SW 1271 (cell line): ENCODE data around the gene RNF215.
A peak's percentile ranks its signal among the peaks of the same experiment; 100 is the strongest.
"Not testable (repeated sequence)": the region's sequence is repeated elsewhere in the genome, so short reads cannot be mapped to it uniquely, and the experiment has no call there.

Experiments used
- DNase-seq, 2 experiments: peaks; one replicate each; lab custom pipeline; 2025; lab: John Stamatoyannopoulos, UW

The RNF215 gene

DNA sequence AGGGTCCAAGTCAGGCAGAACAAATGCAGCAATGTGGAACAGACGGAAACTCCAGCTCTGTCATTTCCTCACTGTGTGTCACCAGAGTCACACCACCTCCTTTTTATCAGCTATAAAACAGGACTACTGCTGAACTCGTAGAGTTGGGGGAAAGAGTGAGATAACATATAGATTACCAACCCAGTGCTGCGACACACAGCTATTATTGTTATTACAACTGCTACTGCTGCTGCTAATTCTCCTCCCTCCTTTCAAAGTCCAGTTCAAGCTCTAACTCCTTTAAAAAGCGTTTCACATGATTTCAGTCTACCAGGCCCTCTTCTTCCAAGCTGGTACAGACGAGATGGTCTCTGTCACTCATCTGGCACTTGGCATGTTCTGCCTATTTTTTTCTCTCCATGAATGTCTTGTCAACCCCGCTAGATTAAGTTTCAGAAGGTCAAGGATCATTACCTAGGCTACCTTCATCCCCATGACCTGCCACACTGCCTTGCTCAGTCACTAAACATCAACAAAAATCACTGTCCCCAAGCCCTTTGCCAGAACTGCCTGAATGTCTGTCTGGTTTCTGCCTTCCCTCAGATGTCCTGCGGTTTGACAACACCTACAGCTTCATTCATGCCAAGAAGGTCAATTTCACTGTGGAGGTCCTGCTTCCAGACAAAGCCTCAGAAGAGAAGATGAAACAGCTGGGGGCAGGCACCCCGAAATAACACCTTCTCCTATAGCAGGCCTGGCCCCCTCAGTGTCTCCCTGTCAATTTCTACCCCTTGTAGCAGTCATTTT, 34.7 kb upstream of the RNF215 start:
- DNase-seq, result no peak

DNA sequence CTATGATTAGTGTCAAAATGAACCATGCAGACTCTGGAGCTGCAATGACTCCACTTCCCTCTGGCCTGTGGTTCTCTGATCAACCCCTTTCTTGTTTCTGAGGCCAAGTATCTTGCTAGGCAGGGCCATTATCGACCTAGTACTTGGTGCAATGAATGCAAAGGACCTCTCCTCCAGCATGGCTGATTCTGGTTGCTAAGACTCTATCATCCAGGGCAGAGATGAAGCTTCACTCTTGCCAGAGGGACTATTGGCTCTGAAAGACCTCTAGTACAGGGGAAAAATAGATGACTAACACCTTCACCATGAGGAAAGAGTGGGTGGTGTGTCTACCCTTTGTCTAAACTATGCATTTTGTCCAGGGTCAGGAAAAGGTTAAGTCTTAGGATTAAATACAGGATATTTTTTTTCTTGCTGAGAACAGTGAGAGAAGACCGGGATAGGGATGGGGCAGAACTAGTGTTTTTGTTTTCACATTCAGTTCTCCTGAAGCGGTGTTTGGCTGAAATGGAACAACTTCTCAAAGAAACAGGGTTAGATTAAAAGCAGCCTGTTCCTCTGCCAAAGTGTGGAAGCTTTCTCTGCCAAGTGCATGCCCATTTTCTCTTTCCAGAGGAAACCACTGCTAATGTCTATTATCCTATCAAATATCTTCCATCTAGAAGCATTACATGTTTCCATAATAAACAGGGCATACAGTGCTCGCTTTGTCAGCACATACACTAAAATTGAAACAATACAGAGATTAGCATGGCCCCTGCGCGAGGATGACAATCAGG, 33.3 kb upstream of the RNF215 start:
- DNase-seq, result peak in 1 of 2 experiments; percentile 18

DNA sequence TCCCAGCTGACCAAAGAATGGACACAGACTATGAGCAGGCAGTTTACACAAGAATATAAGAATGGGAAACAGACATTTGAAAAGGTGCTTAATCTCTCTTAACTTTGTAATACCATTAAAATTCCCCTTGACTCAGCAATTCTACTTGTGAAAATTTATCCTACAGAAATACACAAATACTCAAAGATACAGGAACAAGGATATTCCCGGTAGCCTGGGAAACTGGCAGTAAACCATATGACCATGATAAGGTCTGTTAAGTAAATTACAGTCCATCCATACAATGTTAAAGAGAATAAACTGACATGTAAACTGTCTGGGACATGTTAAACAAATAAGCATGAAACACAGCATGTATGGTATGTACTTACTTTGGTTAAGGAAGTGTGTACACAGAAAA, 29.6 kb upstream of the RNF215 start:
- no peak for DNase-seq

DNA sequence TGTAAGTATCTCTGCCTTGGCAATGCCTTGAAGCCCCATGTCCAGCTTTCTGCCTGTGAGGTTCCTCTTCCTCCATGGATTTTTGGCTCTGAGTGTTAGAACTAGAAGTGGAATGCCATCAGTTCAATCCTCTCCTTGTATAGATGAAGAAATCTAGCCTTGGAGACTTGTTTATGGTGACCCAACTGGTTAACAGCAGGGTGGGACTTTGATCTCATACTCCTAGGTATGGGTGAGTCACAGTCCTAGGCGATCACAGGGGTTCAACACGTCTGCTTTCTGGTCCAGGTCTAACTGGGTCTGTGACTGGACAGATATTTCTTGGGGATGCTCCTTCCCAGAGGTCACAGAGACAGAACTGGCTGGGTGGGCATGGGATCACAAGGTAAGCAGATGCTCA, 29.2 kb upstream of the RNF215 start:
- no peak for DNase-seq

DNA sequence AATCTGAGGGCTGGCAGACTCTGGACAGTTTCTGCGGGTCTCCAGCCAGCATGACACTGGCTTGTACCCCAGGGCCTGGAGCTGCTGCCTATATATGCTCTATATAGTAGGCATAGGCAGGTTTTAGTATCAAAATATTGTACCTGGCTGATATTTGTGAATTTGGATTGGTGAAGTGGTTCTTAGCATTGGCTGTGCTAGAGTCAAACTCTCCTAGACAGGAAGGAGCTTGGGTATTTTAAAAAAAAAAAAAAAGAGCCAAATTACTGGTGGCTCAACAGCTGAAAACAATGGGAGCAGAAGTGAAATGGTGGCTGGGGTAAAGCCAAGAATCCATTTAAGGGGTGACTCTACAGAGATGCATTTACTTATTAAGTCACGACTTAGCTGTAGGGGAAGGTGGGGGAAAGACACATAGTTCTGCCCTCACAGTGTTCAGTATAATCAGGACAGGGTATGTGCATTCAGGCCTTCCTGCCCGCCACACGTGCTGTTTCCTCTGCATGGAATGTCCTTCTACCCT, 27.4 kb upstream of the RNF215 start:
- DNase-seq, result no peak

DNA sequence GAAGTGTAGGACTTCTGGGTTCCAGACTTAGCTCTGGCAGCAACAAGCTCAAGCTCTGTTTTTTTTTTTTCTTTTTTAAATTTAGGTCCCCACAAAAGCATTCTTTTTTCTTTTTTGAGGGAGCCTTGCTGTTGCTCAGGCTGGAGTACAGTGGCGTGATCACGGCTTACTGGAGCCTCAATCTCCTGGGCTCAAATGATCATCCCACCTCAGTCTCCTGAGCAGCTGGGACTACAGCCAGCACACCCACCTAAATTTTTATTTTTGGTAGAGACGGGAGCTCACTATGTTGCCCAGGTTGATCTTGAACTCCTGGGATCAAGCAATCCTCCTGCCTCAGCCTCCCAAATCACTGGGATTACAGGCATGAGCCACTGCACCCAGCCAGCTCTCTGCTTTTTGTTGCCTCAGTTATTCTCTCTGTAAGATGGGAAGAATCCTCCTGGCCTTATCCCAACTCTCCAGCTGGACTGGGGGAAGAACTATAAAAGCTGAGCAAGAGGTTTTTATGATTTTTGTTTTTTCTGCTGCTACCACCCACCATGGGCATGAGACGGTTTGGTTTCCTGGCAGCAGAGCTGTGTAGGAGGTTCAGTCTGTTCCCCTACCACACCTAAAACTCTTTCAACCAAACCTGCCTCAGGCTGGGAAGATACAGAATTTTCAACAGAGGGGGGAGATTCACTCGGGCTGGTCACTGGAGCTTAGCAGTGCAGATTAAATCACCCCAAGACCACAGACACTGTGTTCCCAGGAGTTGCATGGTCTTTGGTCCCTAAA, 26.7 kb upstream of the RNF215 start:
- DNase-seq, result no peak

DNA sequence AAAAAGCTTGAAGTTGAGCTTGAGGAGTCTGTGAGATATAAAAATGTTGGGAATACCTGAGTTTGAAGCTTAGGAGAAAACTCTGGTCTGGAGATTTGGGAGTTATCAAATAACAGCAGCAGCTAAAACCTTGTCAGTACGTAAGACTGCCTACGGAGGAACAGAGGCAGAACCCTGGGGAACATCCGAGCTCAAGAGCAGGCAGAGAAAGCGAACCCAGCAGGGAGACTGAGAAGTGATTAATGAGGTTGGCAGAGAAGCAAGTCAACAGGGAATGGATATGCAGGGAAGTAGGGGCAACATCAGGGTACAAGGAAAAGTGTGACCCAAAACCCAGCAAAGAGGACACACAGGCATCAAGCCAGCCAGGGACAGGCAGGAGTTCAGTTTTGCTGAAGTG, 25.8 kb upstream of the RNF215 start:
- DNase-seq, result no peak

DNA sequence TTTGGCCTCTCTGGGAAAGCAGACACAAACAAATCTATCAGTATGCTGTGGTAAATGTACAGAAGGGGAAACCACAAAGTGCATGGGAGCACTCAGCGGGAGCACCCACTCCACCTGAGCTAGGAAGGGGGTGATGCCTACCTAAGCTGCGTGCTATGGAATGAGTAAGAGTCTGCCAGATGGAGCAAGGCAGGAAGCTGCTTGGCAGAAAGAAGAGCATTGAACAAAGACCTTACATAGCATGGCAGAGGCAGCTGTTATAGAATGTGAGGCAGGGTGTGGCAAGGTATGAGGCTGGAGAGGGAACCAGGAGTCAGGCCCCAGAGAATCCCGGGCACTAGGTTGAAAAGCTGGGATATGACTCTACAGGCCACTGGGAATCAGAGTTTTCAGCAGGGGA, 24.6 kb upstream of the RNF215 start:
- DNase-seq, result no peak

DNA sequence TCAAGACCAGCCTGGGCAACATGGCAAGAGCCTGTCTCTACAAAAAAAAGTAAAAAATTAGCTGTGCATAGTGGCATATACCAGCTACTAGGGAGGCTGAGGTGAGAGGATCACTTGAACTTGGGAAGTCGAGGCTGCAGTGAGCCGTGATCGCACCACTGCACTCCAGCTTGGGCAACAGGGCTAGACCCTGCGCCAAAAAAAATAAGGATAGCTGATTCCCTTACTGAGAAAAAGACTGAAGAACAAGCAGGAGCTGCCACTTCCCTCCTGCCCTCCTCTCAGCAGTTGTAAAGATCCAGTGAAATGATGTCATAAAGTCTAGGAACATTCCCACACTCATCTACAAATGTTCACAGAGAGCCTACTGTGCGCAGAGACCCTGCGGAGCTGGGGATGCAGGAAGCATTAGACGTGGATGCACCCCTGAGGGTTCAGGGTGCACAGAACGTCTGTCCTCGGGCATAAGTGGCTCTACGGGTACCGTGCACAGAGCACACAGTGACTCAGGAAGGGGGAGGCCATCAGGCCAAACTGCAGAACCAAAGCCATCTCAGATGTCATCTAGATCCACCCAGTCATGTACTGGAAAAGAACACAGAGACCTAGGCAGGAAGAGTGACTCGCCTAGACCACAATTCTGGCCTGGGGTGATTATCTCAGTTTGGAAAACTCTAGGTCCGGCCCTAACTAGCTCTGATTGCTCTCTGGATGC, 21.3 kb upstream of the RNF215 start:
- DNase-seq, result peak in 1 of 2 experiments; percentile 27

DNA sequence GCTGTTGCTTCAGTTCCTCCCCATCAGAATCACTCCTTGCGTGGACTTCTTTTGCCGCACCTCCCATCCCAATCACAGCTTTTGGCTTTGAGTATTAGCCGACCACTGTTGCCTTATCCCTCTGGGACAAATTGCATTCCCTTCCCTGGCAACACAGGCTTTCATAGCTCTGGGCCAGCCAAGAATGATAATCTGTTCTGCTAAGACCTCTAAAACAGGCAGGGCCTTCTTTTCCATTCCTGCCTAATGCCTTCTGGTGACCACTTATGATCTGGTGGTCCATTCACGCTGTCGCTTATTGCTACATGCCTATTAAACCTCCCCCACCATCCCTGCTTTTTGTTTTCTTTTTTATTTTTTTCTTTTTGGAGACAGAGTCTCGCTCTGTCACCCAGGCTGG, 19.2 kb upstream of the RNF215 start:
- no peak for DNase-seq

DNA sequence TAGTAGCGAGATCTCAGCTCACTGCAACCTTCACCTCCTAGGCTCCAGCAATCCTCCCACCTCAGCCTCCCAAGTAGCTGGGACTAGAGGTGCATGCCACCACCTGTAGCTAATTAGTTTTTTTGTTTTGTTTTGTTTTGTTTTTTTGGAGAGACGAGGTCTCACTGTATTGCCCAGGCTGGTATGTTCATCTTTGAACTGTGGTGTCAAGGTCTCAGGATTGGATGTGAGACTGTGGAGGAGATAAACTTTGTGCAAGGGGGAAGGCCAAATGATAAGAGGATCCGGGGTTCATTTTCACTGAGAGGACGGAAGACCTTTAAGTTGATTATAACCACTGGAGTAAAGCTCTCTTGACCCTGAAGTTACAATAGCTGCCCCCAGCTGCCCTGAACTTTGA, 18.5 kb upstream of the RNF215 start:
- DNase-seq, result no peak

DNA sequence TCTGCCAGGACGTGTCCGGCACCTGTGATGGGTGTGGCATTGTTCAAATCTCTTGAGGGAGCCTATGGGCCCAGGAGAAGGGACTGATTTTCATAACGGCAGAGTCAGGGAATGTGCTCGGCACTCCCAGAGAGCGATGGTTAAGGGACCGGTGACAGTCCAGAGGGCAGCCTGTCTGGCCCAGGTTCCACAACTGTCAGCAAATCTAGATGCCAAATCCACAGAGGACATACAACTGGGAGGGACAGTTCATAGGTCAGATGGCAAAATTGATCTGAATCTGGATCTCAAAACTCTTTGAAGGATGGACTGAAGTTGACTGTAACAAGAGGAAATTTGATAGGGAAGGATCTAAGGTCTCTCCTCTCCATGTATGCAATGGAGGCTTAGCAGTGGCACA, 17.1 kb upstream of the RNF215 start:
- no peak for DNase-seq

DNA sequence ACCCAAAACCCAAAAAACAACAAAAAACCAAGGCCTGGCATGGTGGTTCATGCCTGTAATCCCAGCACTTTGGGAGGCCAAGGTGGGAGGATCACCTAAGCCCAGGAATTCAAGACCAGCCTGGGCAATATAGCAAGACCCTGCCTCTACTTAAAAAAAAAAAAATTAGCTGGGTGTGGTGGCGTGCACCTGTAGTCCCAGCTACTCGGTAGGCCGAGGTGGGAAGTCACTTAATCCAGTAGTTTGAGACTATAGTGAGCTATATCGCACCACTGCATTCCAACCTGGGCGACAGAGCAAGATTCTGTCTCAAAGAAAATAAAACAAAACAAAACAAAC, 15.5 kb upstream of the RNF215 start:
- not testable (repeated sequence) for DNase-seq

DNA sequence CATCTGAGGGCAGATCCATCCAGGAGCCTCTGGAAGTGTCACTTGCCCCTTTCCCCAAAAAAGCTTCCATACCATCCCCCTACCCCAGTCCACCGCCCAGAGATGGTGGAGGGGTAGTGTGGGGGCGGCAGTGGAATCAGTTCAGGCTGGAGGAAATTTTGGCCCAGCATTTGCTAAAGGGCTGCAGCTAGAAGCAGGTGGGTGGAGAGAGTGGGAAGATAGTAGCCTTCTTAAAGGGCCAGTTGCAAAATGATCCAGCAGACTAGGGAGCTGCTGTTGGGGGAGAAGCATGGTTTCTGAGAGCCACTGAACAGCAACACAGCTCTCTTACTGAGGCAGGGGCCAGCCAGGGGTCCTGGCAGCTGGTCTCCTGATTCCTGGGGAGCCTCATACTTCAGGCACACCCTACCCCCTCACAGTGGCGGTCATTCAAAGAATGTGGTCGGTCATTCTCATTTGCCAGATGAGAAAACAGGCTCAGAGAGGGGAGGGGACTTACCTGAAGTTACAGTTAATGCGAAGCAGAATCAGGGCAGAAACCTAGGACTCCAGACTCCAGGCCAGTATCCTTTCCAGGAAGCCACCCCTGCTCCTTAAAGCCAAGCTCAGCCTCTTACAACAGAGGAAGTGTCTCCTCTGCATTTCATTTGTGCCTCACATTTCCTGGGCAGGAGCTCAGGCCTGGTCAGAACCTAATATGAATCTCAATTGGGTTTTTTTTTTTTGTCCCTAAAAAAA, 15.0 kb upstream of the RNF215 start:
- DNase-seq, result no peak

DNA sequence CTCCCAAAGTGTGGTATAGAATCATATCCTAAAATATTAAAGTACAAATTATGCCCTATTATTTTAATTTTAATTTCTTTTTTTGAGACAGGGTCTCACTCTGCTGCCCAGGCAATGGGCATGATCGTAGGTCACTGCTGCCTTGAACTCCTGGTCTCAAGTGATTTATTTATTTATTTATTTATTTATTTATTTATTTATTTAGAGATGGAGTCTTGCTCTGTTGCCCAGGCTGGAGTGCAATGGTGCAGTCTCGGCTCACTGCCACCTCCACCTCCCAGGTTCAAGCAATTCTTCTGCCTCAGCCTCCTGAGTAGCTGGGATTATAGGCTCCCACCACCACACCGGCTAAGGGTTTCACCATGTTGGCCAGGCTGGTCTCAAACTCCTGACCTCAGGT, 13.8 kb upstream of the RNF215 start:
- DNase-seq, result not testable (repeated sequence)

DNA sequence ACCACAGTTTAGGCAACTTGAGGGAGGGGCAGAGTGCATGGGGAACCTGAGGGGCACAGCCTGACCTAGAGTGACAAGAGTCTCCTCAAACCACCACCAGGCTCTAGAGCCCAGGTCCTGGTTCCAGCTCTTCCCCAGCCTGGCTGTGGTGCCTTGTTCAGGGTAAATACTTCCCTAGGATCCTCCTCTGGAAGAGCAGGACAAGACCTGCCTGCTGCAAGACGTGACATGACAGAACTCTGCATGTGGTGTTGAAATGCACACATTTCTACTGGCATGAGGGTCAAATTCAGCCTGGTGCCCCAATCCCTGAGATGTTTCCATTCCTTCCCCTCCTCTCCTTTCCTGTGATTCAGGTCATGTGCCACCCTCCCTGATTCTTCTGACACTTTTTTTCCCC, 12.9 kb upstream of the RNF215 start:
- no peak for DNase-seq

DNA sequence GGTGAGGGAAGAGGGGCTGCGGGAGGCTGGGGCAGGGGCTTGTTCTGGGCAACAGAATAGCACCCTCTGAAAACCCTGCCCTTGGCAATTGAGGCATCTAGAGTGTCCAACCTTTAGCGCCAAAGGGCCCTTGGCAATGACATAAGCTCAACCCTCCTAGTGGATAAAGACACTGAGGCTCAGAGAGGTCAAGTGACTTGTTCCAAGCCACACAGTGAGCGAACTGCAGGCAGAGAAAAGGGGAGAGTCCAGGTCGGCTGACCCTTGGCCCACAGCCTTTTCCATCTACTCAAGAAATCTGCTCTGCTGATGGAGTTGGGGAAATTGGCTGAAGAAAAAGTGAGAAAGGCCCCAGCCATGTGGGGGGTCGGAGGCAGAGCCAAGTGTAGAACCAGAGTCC, 12.5 kb upstream of the RNF215 start:
- no peak for DNase-seq

DNA sequence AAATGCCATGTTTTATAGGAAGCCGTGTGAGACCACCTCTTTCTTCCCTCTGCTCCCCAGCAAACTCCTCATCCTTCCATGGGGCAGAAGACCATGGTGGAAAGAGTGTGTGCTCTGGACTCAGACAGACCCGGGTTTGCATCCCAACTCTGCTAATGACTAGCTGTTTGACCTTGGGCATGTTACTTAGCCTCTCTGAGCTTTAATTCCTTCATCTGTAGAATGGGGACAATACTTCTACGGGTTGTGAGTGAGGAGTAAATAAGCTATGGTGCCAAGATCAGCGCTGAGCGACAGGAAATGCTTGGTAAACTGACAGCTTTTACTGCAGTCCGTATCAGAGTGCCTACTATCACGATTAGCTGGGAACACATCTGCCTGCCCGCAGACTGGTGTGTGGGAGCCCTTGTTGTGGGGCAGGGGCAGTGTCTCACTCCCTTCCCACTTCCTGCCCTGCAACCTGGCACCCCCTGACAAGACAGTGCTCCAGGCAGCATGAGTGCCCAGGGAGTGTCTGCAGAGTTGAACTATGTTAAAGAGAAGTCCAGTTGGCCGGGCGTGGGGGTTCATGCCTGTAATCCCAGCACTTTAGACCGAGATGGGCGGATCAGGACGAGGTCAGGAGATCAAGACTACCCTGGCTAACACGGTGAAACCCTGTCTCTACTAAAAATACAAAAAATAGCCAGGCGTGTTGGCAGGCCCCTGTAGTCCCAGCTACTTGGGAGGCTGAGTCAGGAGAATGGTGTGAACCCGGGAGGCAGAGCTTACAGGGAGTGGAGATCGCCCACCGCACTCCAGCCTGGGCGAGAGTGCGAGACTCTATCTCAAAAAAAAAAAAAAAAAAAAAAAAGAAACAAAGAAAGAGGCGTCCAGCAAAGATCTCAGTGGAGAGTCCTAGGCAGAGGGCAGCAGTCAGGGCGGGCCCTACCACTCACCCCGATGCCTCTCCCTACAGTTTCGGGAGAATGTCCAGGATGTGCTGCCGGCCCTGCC, 11.8 kb upstream of the RNF215 start:
- no peak for DNase-seq

DNA sequence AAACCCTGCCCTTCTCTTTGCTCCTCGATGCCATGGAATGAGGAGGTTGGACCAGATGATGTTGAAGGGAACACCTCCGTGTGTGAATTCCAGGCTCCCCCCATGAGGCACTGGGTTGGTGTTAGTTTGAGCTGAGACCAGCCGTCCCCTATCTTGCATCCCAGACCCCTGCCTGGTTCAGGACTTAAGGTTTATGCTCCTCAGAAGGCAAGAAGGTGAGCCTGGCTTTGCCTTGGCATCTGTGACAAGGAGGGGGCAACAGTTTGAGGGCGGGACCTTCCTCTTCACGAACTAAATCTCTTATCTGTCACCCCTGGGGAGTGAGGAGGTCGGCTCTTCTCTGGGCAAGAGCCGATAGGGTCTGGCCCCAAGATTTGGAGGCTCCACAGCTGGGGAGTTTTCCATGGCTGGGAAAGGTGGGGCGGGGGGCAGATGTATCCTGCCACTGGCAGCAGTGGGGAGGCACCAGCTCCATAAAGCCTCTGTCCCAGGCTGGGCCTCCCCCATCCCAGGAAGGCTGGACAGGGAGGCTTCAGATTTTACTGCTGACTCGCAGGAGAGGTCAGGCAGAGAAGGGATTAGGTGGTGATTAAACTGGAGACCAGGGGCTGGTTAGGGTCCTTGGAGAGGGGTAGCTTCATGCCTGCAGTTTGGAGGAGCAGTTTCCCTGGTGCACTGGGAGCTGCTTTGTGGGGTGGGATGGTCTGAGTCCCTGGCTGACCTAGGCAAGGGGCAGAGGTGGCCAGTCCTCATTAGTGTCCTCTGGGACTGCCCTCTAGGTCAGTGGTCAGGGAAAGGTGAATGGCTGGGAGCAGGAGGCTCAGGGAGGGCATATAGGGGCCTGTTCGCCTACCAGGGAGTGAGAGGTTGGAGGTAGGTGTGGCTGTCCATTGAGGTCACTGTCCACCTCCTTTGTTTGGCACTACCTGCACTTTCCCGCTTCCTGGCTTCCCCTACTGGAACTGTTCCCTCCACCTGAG, 10.7 kb upstream of the RNF215 start:
- no peak for DNase-seq
